ENCODE results near the gene LAT.

LAT gene

GRCh38 chr16:28986046-28986445, 1.2 kb downstream of the LAT start:
- DNase-seq (ENCODE audit: extremely low read depth, low read depth) = no peak
- TF ChIP-seq, protein P1, sequence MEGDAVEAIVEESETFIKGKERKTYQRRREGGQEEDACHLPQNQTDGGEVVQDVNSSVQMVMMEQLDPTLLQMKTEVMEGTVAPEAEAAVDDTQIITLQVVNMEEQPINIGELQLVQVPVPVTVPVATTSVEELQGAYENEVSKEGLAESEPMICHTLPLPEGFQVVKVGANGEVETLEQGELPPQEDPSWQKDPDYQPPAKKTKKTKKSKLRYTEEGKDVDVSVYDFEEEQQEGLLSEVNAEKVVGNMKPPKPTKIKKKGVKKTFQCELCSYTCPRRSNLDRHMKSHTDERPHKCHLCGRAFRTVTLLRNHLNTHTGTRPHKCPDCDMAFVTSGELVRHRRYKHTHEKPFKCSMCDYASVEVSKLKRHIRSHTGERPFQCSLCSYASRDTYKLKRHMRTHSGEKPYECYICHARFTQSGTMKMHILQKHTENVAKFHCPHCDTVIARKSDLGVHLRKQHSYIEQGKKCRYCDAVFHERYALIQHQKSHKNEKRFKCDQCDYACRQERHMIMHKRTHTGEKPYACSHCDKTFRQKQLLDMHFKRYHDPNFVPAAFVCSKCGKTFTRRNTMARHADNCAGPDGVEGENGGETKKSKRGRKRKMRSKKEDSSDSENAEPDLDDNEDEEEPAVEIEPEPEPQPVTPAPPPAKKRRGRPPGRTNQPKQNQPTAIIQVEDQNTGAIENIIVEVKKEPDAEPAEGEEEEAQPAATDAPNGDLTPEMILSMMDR (IDR thresholded peaks at IDR 0.05; ENCODE audit: low read depth, low read length) = no peak

GRCh38 chr16:28986492-28986891, 1.6 kb downstream of the LAT start:
- TF ChIP-seq, protein P1 (IDR thresholded peaks at IDR 0.05; ENCODE audit: low read depth, low read length) = no peak
- no peak for DNase-seq (ENCODE audit: extremely low read depth, low read depth)

GRCh38 chr16:28987170-28987853, 2.5 kb downstream of the LAT start:
- DNase-seq (ENCODE audit: extremely low read depth, low read depth) = no peak
- TF ChIP-seq, protein P1 (IDR thresholded peaks at IDR 0.05; ENCODE audit: low read depth, low read length) = no peak

DNA sequence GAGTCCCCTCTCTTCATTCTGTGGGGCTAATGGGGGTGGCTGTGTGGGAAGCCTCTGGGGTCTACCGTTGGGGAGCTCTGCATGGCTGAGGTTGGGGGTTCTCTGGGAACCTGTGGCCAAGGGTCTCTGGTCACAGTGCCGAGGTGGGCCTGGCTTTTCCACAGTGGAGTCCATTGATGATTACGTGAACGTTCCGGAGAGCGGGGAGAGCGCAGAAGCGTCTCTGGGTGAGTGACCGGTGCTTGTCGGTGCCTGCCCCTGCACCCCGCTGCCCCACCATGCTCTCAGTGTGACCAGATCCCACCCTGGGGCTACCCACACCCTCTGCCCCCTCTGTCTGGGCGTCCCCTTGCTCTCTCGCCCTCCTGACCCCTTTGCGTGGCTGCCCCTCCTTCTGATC, 4.5 kb downstream of the LAT start:
- DNase-seq (ENCODE audit: extremely low read depth, low read depth) = no peak
- TF ChIP-seq, protein P1 (IDR thresholded peaks at IDR 0.05; ENCODE audit: low read depth, low read length) = no peak

DNA sequence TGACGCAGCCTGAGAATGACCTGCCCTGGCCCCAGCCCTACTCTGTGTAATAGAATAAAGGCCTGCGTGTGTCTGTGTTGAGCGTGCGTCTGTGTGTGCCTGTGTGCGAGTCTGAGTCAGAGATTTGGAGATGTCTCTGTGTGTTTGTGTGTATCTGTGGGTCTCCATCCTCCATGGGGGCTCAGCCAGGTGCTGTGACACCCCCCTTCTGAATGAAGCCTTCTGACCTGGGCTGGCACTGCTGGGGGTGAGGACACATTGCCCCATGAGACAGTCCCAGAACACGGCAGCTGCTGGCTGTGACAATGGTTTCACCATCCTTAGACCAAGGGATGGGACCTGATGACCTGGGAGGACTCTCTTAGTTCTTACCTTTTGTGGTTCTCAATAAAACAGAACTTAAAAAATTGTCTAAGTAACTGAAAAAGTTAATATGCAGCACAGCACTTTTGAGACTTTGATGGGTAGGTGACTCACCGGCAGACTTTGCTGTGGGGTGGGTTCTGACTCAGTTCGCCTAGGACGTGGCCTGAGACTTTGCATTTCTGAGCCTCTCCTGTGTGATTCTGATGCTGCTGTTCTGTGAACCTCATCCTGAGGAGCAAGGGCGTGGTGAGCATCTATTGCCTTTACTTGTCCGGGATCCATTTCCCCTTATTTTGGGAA, 5.7 kb downstream of the LAT start:
- TF ChIP-seq, protein P1 (IDR thresholded peaks at IDR 0.05; ENCODE audit: low read depth, low read length) = no peak
- DNase-seq (ENCODE audit: extremely low read depth, low read depth) = no peak

GRCh38 chr16:28991687-28992086, 6.8 kb downstream of the LAT start:
- DNase-seq (ENCODE audit: extremely low read depth, low read depth) = no peak
- TF ChIP-seq, protein P1 (IDR thresholded peaks at IDR 0.05; ENCODE audit: low read depth, low read length) = no peak

- no peak for DNase-seq (ENCODE audit: extremely low read depth, low read depth)
- TF ChIP-seq, protein P1 (IDR thresholded peaks at IDR 0.05; ENCODE audit: low read depth, low read length) = no peak
Observed at GRCh38 chr16:28992496-28992895, 7.6 kb downstream of the LAT start.
